ENCODE measurements around the gene FIP1L1.

GRCh38 chr4:53477636-53478035 is 100.2 kb downstream of the FIP1L1 start:
- TF ChIP-seq, protein P1, sequence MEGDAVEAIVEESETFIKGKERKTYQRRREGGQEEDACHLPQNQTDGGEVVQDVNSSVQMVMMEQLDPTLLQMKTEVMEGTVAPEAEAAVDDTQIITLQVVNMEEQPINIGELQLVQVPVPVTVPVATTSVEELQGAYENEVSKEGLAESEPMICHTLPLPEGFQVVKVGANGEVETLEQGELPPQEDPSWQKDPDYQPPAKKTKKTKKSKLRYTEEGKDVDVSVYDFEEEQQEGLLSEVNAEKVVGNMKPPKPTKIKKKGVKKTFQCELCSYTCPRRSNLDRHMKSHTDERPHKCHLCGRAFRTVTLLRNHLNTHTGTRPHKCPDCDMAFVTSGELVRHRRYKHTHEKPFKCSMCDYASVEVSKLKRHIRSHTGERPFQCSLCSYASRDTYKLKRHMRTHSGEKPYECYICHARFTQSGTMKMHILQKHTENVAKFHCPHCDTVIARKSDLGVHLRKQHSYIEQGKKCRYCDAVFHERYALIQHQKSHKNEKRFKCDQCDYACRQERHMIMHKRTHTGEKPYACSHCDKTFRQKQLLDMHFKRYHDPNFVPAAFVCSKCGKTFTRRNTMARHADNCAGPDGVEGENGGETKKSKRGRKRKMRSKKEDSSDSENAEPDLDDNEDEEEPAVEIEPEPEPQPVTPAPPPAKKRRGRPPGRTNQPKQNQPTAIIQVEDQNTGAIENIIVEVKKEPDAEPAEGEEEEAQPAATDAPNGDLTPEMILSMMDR (conservative IDR thresholded peaks at IDR 0.05 in 1 of 2, IDR thresholded peaks at IDR 0.05 in 1 of 2; ENCODE audit: extremely low read depth in 1 of 2, insufficient read depth in 1 of 2, low read depth in 1 of 2, low read length in 2 of 2): no peak
- no peak for TF ChIP-seq EZH2 (IDR thresholded peaks at IDR 0.05; ENCODE audit: borderline replicate concordance, low read length)

All from mammary epithelial cell (primary cell).